HepG2 (cell line): ENCODE data around the gene CACNA1D. TPM values are rescaled to one million over a fixed set of nuclear protein-coding genes. Genes with fewer than 3 reads are reported as not detected.

Experiments used
- ATAC-seq: fragments of 200-7000 bp; cut with Tn5 transposase; 3 replicates; pipeline ENCODE4 v1.9.1; 2020; ENCODE audit warnings: mild to moderate bottlenecking, moderate library complexity
- BruUV-seq: library from RNA; stranded (reverse); fragments of 400-500 nt; replicated peaks from 2 replicates; lab custom pipeline; 2021; lab: Mats Ljungman, UMichigan
- CTCF ChIA-PET: fragments of 300-600 bp; formaldehyde crosslinking; extraction: SDS; loops from one replicate; lab custom pipeline; 2021; ENCODE audit warnings: low total read pairs, inconsistent platforms, low intra/inter-chr PET ratio; lab: Yijun Ruan, JAX
- POLR2A ChIA-PET: fragments of 350-600 bp; sonication (Branson Sonifier 250); formaldehyde crosslinking; loops from one replicate; lab custom pipeline; 2020; ENCODE audit warnings: antibody characterized with exemption, inconsistent platforms; lab: Yijun Ruan, JAX
- DNase-seq: peaks from one replicate; pipeline ENCODE4 v3.0.0-alpha.2; 2015; ENCODE audit warnings: low spot score
- FAIRE-seq: peaks from 3 replicates; lab custom pipeline; 2011; peaks lifted over from hg19 to GRCh38; lab: Jason Lieb, UNC
- H2AFZ ChIP-seq: one replicate; pipeline ENCODE4 v1.6.1; 2011; ENCODE audit warnings: low read length, inconsistent platforms
- H3K27ac ChIP-seq: fragments of 300-600 bp; 3 replicates; pipeline ENCODE4 v1.8.0; 2011; ENCODE audit warnings: mixed run types, mild to moderate bottlenecking, mixed read lengths, low read length, inconsistent platforms; ENCODE audit not compliant: insufficient read depth; ENCODE audit errors: extremely low read length
- H3K27me3 ChIP-seq, 2 experiments: fragments of 200-600 bp in 1 of 2; 2 replicates in 1 of 2; 3 replicates in 1 of 2; pipeline versions ENCODE4 v1.6.0 to v1.8.0; 2011; ENCODE audit warnings: low read length in 2 of 2, mild to moderate bottlenecking in 2 of 2, moderate library complexity in 2 of 2, inconsistent platforms in 1 of 2; ENCODE audit not compliant: insufficient read depth in 2 of 2, control insufficient read depth in 1 of 2
- H3K36me3 ChIP-seq, 2 experiments: fragments of 200-600 bp in 1 of 2; replicated peaks in 1 of 2; 2 replicates in 1 of 2; 3 replicates in 1 of 2; pipeline versions ENCODE4 v1.5.1 to v1.8.0; 2011; ENCODE audit warnings: low read length in 2 of 2, inconsistent platforms in 1 of 2; ENCODE audit not compliant: insufficient read depth in 2 of 2, control insufficient read depth in 1 of 2
- H3K4me1 ChIP-seq: 2 replicates; pipeline ENCODE4 v1.5.1; 2012; ENCODE audit warnings: low read length, inconsistent platforms; ENCODE audit not compliant: insufficient read depth
- H3K4me2 ChIP-seq: 2 replicates; pipeline ENCODE4 v1.6.0; 2011; ENCODE audit warnings: low read depth, low read length, inconsistent platforms
- H3K4me3 ChIP-seq, 3 experiments: fragments of 200-600 bp in 1 of 3; sonication (generic), shearing (Covaris generic) in 1 of 3; replicated peaks in 1 of 3; 2 replicates each; pipeline ENCODE4 v1.5.1; 2011 to 2016; ENCODE audit warnings: low read length in 3 of 3, inconsistent platforms in 2 of 3, low read depth in 2 of 3, mild to moderate bottlenecking in 2 of 3, control low read depth in 1 of 3, mixed read lengths in 1 of 3; ENCODE audit not compliant: insufficient read depth in 1 of 3
- H3K79me2 ChIP-seq: one replicate; pipeline ENCODE4 v1.6.1; 2011; ENCODE audit warnings: low read length, inconsistent platforms; ENCODE audit not compliant: insufficient read depth
- H3K9ac ChIP-seq: 2 replicates; pipeline ENCODE4 v1.6.0; 2011; ENCODE audit warnings: mild to moderate bottlenecking, low read depth, low read length, inconsistent platforms; ENCODE audit not compliant: insufficient read depth
- H3K9me3 ChIP-seq: 2 replicates; pipeline ENCODE4 v1.5.1; 2012; ENCODE audit warnings: mild to moderate bottlenecking, low read length
- H4K20me1 ChIP-seq: 2 replicates; pipeline ENCODE4 v1.6.0; 2011; ENCODE audit warnings: inconsistent platforms, mild to moderate bottlenecking, low read length, moderate library complexity; ENCODE audit not compliant: insufficient read depth
- CBX2 ChIP-seq, 2 experiments: fragments of 200-600 bp in 1 of 2; sonication (generic); formaldehyde crosslinking in 1 of 2; IDR thresholded peaks; 2 replicates each; pipeline versions ENCODE4 v1.7.0 to v1.8.1; 2018 to 2022; ENCODE audit warnings: low read depth in 2 of 2, low read length in 1 of 2, mild to moderate bottlenecking in 1 of 2, missing genetic modification reagents in 1 of 2
- GATAD2A ChIP-seq: IDR thresholded peaks from 2 replicates; pipeline ENCODE4 v1.6.1; 2016
- MATR3 ChIP-seq: sonication (generic); formaldehyde crosslinking; IDR thresholded peaks from 2 replicates; pipeline ENCODE4 v1.4.0; 2020; ENCODE audit warnings: missing genetic modification reagents
- MYNN ChIP-seq: sonication (generic); formaldehyde crosslinking; IDR thresholded peaks from 2 replicates; pipeline ENCODE4 v1.4.0; 2020; ENCODE audit warnings: mild to moderate bottlenecking, low read depth, missing genetic modification reagents
- RXRB ChIP-seq: IDR thresholded peaks from 2 replicates; pipeline ENCODE4 v1.6.1; 2016; ENCODE audit warnings: borderline replicate concordance, missing genetic modification reagents, missing compliant biosample characterization
- SALL1 ChIP-seq: sonication (generic); formaldehyde crosslinking; IDR thresholded peaks from 2 replicates; pipeline ENCODE4 v1.8.0; 2022; ENCODE audit warnings: mild to moderate bottlenecking, missing genetic modification reagents
- ZNF333 ChIP-seq: sonication (generic); formaldehyde crosslinking; IDR thresholded peaks from 2 replicates; pipeline ENCODE4 v1.4.0; 2020; ENCODE audit warnings: mild to moderate bottlenecking, missing genetic modification reagents, borderline replicate concordance
- WGBS: methylation state at CpG from one replicate; pipeline ENCODE4 v1.1.6; 2017; ENCODE audit warnings: low lambda C conversion rate; 5-methylcytosine and 5-hydroxymethylcytosine counted together
- in situ Hi-C: cut with HindIII; loops from 2 replicates; pipeline ENCODE4 v1.10.0; 2017; ENCODE audit warnings: low pct_unique_long_range_greater_than_20kb; ENCODE audit not compliant: extremely low pct_ligation_motif_present
- intact Hi-C: fragments of 100-400 bp; cut with micrococcal nuclease; formaldehyde crosslinking; loops from one replicate; pipeline ENCODE4 v1.10.0; 2022; ENCODE audit not compliant: unreplicated experiment
- polyA plus RNA-seq, 8 experiments: library from polyadenylated mRNA; depleted of rRNA in 3 of 8; stranded (reverse) in 7 of 8; unstranded in 1 of 8; fragments of >200 nt; fragmentation: Illumina TruSeq in 4 of 8; extraction: Trizol in 4 of 8; gene quantifications; 2 replicates each; pipeline versions ENCODE4 v1.2.1 to v1.2.3, GENCODE V29; 2011 to 2016; ENCODE audit warnings: low read depth in 4 of 8, missing spikeins in 1 of 8, mixed read lengths in 1 of 8; ENCODE audit not compliant: insufficient read depth in 1 of 8
- total RNA-seq, 5 experiments: library from RNA; depleted of rRNA; stranded (reverse); fragments of >200 nt; fragmentation: Illumina TruSeq; extraction: Trizol; gene quantifications; 2 replicates each; pipeline ENCODE4 v1.2.3, GENCODE V29; 2016; ENCODE audit warnings: low read depth in 1 of 5
- TF ChIP-seq, protein P1 (sequence below): sonication (generic); formaldehyde crosslinking; IDR thresholded peaks from 2 replicates; pipeline ENCODE4 v1.4.0; 2020; ENCODE audit warnings: missing genetic modification reagents
- TF ChIP-seq, protein P2 (sequence below): sonication (generic); formaldehyde crosslinking; conservative IDR thresholded peaks from 2 replicates; pipeline ENCODE4 v1.8.0; 2022; ENCODE audit warnings: missing genetic modification reagents
- TF ChIP-seq, protein P3 (sequence below): sonication (generic); formaldehyde crosslinking; IDR thresholded peaks from 2 replicates; pipeline ENCODE4 v1.4.0; 2020; ENCODE audit warnings: mild to moderate bottlenecking, missing genetic modification reagents
- TF ChIP-seq, protein P4 (sequence below): sonication (generic); formaldehyde crosslinking; IDR thresholded peaks from 2 replicates; pipeline ENCODE4 v1.4.0; 2020; ENCODE audit warnings: missing genetic modification reagents; ENCODE audit errors: not compliant biosample characterization

The CACNA1D gene
- total and polyA plus RNA-seq, 2 of the 13 experiments (the other 11 are each of a cell fraction or from before 2014, with no cell fraction given): 0.26 to 0.38 TPM

DNA sequence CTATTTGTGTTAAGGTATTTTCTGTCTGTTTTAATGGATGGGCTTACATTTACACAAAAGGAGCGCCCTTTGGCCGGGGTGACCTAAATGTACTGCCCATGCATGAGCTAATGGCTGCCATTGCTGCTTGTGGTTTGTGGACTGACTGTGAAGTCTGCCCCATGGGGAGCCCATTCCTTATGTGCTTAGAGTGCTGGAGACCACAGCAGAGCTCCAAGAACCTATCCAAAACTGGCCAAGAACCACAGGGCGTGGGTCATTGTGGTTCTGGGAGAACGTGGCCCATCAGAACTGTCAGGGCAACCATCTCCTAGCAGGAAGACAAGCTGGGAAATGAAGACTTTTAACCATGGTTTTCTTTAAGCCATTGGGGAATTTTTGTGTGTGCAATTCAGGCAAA lies 246.5 kb downstream of the CACNA1D start:
- CTCF ChIA-PET: no interaction called here
- POLR2A ChIA-PET: no interaction called here

DNA sequence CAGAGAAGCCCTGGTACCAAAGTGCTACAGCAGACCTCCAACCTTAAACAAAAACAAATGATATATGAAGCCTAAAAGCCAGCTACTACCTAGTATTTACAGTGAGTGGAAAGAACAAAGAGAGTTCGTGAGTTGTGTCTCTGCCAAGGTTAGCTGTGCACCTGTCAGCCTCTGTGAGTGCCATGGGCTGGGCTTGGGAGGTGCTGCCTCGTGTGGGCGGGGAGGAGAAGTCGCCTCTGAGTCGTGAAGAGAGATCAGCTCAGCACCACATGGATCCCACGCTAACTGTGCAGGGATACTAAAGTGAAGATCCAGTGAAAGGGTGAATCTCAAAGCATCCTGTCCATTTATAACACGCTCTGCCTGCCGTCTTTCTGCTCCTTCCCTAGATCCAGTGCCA lies 249.9 kb downstream of the CACNA1D start:
- no peak overlapping the region for H3K27ac ChIP-seq
- no peak overlapping the region for H3K4me3 ChIP-seq
- no peak overlapping the region for H3K9ac ChIP-seq
- POLR2A ChIA-PET: no interaction called here
- no peak overlapping the region for H2AFZ ChIP-seq
- intact Hi-C loops (no loop called here), in situ Hi-C loops (no loop called here)
- no peak overlapping the region for H3K4me2 ChIP-seq
- no peak for FAIRE-seq
- DNase-seq: no peak
- no peaks in the 10 kb centered on the region for H3K79me2 ChIP-seq
- H3K4me1 ChIP-seq: no peaks in the 10 kb centered on the region
- no peaks in the 10 kb centered on the region for H3K9me3 ChIP-seq
- H3K36me3 ChIP-seq: no peaks in the 10 kb centered on the region
- H3K27me3 ChIP-seq: peaks cover 0 to 3% of the 10 kb centered on the region in 2 experiments; a peak in 2 of 5 replicates
- ATAC-seq: peak; percentile 76
- WGBS: 54% methylated on average over 3 of the region's 8 CpGs
- H4K20me1 ChIP-seq: no peaks in the 10 kb centered on the region
- CTCF ChIA-PET: no interaction called here
- no TSS peak for BruUV-seq
- TF ChIP-seq GATAD2A (no peak), MYNN (CRISPR knock-in tag) (no peak), MATR3 (CRISPR knock-in tag) (no peak), RXRB (no peak), ZNF333 (CRISPR knock-in tag) (no peak), SALL1 (CRISPR knock-in tag) (no peak)
- TF ChIP-seq, protein P1, sequence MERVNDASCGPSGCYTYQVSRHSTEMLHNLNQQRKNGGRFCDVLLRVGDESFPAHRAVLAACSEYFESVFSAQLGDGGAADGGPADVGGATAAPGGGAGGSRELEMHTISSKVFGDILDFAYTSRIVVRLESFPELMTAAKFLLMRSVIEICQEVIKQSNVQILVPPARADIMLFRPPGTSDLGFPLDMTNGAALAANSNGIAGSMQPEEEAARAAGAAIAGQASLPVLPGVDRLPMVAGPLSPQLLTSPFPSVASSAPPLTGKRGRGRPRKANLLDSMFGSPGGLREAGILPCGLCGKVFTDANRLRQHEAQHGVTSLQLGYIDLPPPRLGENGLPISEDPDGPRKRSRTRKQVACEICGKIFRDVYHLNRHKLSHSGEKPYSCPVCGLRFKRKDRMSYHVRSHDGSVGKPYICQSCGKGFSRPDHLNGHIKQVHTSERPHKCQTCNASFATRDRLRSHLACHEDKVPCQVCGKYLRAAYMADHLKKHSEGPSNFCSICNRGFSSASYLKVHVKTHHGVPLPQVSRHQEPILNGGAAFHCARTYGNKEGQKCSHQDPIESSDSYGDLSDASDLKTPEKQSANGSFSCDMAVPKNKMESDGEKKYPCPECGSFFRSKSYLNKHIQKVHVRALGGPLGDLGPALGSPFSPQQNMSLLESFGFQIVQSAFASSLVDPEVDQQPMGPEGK (CRISPR knock-in tag): no peak
- TF ChIP-seq, protein P2, sequence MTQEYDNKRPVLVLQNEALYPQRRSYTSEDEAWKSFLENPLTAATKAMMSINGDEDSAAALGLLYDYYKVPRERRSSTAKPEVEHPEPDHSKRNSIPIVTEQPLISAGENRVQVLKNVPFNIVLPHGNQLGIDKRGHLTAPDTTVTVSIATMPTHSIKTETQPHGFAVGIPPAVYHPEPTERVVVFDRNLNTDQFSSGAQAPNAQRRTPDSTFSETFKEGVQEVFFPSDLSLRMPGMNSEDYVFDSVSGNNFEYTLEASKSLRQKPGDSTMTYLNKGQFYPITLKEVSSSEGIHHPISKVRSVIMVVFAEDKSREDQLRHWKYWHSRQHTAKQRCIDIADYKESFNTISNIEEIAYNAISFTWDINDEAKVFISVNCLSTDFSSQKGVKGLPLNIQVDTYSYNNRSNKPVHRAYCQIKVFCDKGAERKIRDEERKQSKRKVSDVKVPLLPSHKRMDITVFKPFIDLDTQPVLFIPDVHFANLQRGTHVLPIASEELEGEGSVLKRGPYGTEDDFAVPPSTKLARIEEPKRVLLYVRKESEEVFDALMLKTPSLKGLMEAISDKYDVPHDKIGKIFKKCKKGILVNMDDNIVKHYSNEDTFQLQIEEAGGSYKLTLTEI (CRISPR knock-in tag): no peak
- TF ChIP-seq, protein P3, sequence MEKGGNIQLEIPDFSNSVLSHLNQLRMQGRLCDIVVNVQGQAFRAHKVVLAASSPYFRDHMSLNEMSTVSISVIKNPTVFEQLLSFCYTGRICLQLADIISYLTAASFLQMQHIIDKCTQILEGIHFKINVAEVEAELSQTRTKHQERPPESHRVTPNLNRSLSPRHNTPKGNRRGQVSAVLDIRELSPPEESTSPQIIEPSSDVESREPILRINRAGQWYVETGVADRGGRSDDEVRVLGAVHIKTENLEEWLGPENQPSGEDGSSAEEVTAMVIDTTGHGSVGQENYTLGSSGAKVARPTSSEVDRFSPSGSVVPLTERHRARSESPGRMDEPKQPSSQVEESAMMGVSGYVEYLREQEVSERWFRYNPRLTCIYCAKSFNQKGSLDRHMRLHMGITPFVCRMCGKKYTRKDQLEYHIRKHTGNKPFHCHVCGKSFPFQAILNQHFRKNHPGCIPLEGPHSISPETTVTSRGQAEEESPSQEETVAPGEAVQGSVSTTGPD (CRISPR knock-in tag): no peak
- TF ChIP-seq, protein P4, sequence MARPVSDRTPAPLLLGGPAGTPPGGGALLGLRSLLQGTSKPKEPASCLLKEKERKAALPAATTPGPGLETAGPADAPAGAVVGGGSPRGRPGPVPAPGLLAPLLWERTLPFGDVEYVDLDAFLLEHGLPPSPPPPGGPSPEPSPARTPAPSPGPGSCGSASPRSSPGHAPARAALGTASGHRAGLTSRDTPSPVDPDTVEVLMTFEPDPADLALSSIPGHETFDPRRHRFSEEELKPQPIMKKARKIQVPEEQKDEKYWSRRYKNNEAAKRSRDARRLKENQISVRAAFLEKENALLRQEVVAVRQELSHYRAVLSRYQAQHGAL (CRISPR knock-in tag): no peak

More for the DNA sequence above, 246.5 kb downstream of the CACNA1D start:
- in situ Hi-C loops: no loop called here
- intact Hi-C loops: no loop called here
- TF ChIP-seq CBX2 (IDR thresholded peaks at IDR 0.05; ENCODE audit: low read depth, low read length): no peak
- TF ChIP-seq CBX2 (CRISPR knock-in tag; IDR thresholded peaks at IDR 0.05; ENCODE audit: low read depth): no peak
- no peak overlapping the region for H2AFZ ChIP-seq
- no TSS peak for BruUV-seq
- H3K4me3 ChIP-seq: no peak overlapping the region
- ATAC-seq (no peak), FAIRE-seq (no peak), DNase-seq (no peak)
- WGBS: 29% methylated on average over 4 of the region's 4 CpGs
- no peaks in the 10 kb centered on the region for H3K9me3 ChIP-seq
- no peak overlapping the region for H3K9ac ChIP-seq
- no peaks in the 10 kb centered on the region for H3K4me1 ChIP-seq
- no peaks in the 10 kb centered on the region for H4K20me1 ChIP-seq
- H3K4me2 ChIP-seq: no peak overlapping the region
- H3K27me3 ChIP-seq: peaks cover 0 to 3% of the 10 kb centered on the region in 2 experiments; a peak in 2 of 5 replicates
- H3K36me3 ChIP-seq: no peaks in the 10 kb centered on the region
- H3K27ac ChIP-seq: no peak overlapping the region
- no peaks in the 10 kb centered on the region for H3K79me2 ChIP-seq
